OCI-LY1 (cell line): Measurements from ENCODE around the gene TRPV6.

ENCODE experiments used
- EZH2 ChIP-seq: fragments of 200-600 bp; sonication (generic), shearing (Covaris generic); IDR thresholded peaks from 2 replicates; pipeline ENCODE4 v1.8.0; 2017; ENCODE audit warnings: borderline replicate concordance, mixed run types, mild to moderate bottlenecking, antibody characterized with exemption, low read length, moderate library complexity, mixed read lengths
- TF ChIP-seq, protein P1 (sequence below): fragments of 200-600 bp; sonication (generic), shearing (Covaris generic); IDR thresholded peaks from 2 replicates; pipeline ENCODE4 v1.5.1; 2017; ENCODE audit warnings: mild to moderate bottlenecking, antibody characterized with exemption, low read length, moderate library complexity, mixed read lengths

DNA sequence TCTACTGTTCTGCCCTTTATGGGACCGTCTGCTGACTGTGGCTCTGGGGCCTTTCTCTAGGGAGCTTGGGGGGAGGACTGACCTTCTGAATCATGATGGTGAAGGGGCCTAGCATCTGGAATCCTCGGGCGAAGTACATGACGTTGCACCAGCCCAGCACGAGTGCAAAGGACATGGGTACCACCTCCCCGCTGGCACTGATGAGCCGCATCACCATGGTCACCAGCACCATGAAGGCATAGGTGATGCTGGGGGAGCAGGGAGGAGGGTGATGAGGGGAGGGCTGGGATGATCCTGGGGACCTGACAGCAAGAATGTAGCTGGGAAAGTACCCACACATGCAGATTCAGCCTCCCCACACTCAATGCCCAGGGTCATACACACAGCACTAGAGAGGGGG lies 11.1 kb downstream of the TRPV6 start:
- TF ChIP-seq, protein P1, sequence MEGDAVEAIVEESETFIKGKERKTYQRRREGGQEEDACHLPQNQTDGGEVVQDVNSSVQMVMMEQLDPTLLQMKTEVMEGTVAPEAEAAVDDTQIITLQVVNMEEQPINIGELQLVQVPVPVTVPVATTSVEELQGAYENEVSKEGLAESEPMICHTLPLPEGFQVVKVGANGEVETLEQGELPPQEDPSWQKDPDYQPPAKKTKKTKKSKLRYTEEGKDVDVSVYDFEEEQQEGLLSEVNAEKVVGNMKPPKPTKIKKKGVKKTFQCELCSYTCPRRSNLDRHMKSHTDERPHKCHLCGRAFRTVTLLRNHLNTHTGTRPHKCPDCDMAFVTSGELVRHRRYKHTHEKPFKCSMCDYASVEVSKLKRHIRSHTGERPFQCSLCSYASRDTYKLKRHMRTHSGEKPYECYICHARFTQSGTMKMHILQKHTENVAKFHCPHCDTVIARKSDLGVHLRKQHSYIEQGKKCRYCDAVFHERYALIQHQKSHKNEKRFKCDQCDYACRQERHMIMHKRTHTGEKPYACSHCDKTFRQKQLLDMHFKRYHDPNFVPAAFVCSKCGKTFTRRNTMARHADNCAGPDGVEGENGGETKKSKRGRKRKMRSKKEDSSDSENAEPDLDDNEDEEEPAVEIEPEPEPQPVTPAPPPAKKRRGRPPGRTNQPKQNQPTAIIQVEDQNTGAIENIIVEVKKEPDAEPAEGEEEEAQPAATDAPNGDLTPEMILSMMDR = no peak
- TF ChIP-seq EZH2 = no peak
